K562 (cell line): ENCODE results near the gene MAGI1. TPM values are rescaled to one million over a fixed set of nuclear protein-coding genes. Genes with fewer than 3 reads are reported as not detected.

Experiments used
- ATAC-seq: fragments of 200-7000 bp; cut with Tn5 transposase; 3 replicates; pipeline ENCODE4 v1.9.1; 2020; ENCODE audit warnings: moderate library complexity
- BruUV-seq: library from RNA; stranded (reverse); fragments of 400-500 nt; replicated peaks from 2 replicates; lab custom pipeline; 2021; lab: Mats Ljungman, UMichigan
- CTCF ChIA-PET: fragments of 300-600 bp; formaldehyde crosslinking; extraction: SDS; loops from one replicate; lab custom pipeline; 2021; ENCODE audit warnings: low intra/inter-chr PET ratio; lab: Yijun Ruan, JAX
- POLR2A ChIA-PET: fragments of 300-600, 350-650 bp; sonication (Branson Sonifier 250); formaldehyde crosslinking; extraction: SDS; loops from one replicate; lab custom pipeline; 2021; ENCODE audit warnings: antibody characterized with exemption, inconsistent platforms; lab: Yijun Ruan, JAX
- DNase-seq, 4 experiments: peaks; one replicate each; pipeline versions ENCODE4 v3.0.0 to v3.0.0-alpha.2; 2011 to 2018; ENCODE audit warnings: low spot score in 3 of 4, mixed read lengths in 3 of 4; ENCODE audit errors: extremely low read depth in 1 of 4
- FAIRE-seq: peaks from 2 replicates; lab custom pipeline; 2011; peaks lifted over from hg19 to GRCh38; lab: Jason Lieb, UNC
- H2AFZ ChIP-seq: 2 replicates; pipeline ENCODE4 v1.6.0; 2011; ENCODE audit warnings: low read depth, low read length, control low read depth, inconsistent platforms
- H3K27ac ChIP-seq: fragments of 200-600 bp; 3 replicates; pipeline ENCODE4 v1.8.0; 2011; ENCODE audit warnings: low read depth, mild to moderate bottlenecking, control low read depth, inconsistent platforms, low read length, moderate library complexity, mixed read lengths; ENCODE audit errors: extremely low read depth
- H3K27me3 ChIP-seq, 2 experiments: fragments of 300-600 bp in 1 of 2; 2 replicates in 1 of 2; 3 replicates in 1 of 2; pipeline versions ENCODE4 v1.6.0 to v1.8.0; 2011; ENCODE audit warnings: inconsistent platforms in 2 of 2, low read length in 2 of 2, mild to moderate bottlenecking in 1 of 2, mixed read lengths in 1 of 2, moderate library complexity in 1 of 2; ENCODE audit not compliant: control insufficient read depth in 2 of 2, insufficient read depth in 2 of 2
- H3K36me3 ChIP-seq: fragments of 300-600 bp; 3 replicates; pipeline ENCODE4 v1.8.0; 2011; ENCODE audit warnings: mild to moderate bottlenecking, low read length, inconsistent platforms; ENCODE audit not compliant: control insufficient read depth, insufficient read depth
- H3K4me1 ChIP-seq, 2 experiments: fragments of 200-600 bp in 1 of 2; replicated peaks in 1 of 2; 2 replicates in 1 of 2; 3 replicates in 1 of 2; pipeline versions ENCODE4 v1.5.1 to v1.8.0; 2011; ENCODE audit warnings: inconsistent platforms in 2 of 2, low read length in 2 of 2, mild to moderate bottlenecking in 1 of 2, mixed read lengths in 1 of 2, moderate library complexity in 1 of 2; ENCODE audit not compliant: control insufficient read depth in 2 of 2, insufficient read depth in 2 of 2
- H3K4me2 ChIP-seq: 2 replicates; pipeline ENCODE4 v1.6.1; 2011; ENCODE audit warnings: low read length, control low read depth, inconsistent platforms, mixed read lengths; ENCODE audit not compliant: insufficient read depth
- H3K4me3 ChIP-seq: fragments of 200-600 bp; sonication (generic), shearing (Covaris generic); 2 replicates; pipeline ENCODE4 v1.5.1; 2016; ENCODE audit warnings: control low read depth, inconsistent platforms
- H3K79me2 ChIP-seq: fragments of 200-600 bp; 3 replicates; pipeline ENCODE4 v1.8.0; 2011; ENCODE audit warnings: low read length, inconsistent platforms; ENCODE audit not compliant: control insufficient read depth, insufficient read depth
- H3K9ac ChIP-seq, 2 experiments: 2 replicates each; pipeline versions ENCODE4 v1.6.0 to v1.6.1; 2011; ENCODE audit warnings: low read depth in 2 of 2, low read length in 2 of 2, control low read depth in 1 of 2, inconsistent platforms in 1 of 2, mild to moderate bottlenecking in 1 of 2, mixed read lengths in 1 of 2; ENCODE audit not compliant: insufficient read depth in 1 of 2
- H3K9me1 ChIP-seq: one replicate; pipeline ENCODE4 v1.6.0; 2011; ENCODE audit warnings: inconsistent platforms, mild to moderate bottlenecking, low read length, moderate library complexity; ENCODE audit not compliant: control insufficient read depth, insufficient read depth
- H3K9me3 ChIP-seq: replicated peaks from 2 replicates; pipeline ENCODE4 v1.5.1; 2011; ENCODE audit warnings: low read depth, low read length, inconsistent platforms; ENCODE audit not compliant: control insufficient read depth, insufficient read depth
- H4K20me1 ChIP-seq: replicated peaks from 2 replicates; pipeline ENCODE4 v1.6.1; 2011; ENCODE audit warnings: low read length, inconsistent platforms, mixed read lengths; ENCODE audit not compliant: control insufficient read depth, insufficient read depth
- CAMTA2 ChIP-seq: fragments of 250-450 bp; sonication (Bioruptor Pico); conservative IDR thresholded peaks from 2 replicates; pipeline ENCODE4 v1.5.1; 2022
- DIDO1 ChIP-seq: fragments of 450-650 bp; IDR thresholded peaks from 2 replicates; pipeline ENCODE4 v1.6.1; 2016; ENCODE audit warnings: low read depth, missing biosample characterization, missing genetic modification characterization
- EZH2 ChIP-seq: IDR thresholded peaks from 2 replicates; pipeline ENCODE4 v1.6.1; 2012; ENCODE audit warnings: low read depth, mild to moderate bottlenecking, inconsistent platforms, low read length, borderline replicate concordance
- KDM1A ChIP-seq, 2 experiments: fragments of 450-650 bp; IDR thresholded peaks; 2 replicates each; pipeline ENCODE4 v1.6.1; 2016; ENCODE audit warnings: mild to moderate bottlenecking in 2 of 2
- MYNN ChIP-seq, 2 experiments: sonication (generic); formaldehyde crosslinking in 1 of 2; IDR thresholded peaks; 2 replicates each; pipeline versions ENCODE4 v1.5.0 to v1.6.1; 2016 to 2020; ENCODE audit warnings: antibody characterized with exemption in 1 of 2, missing genetic modification reagents in 1 of 2
- SFPQ ChIP-seq: fragments of 200-400 bp; formaldehyde crosslinking; IDR thresholded peaks from 2 replicates; pipeline ENCODE4 v1.6.1; 2017; ENCODE audit warnings: mild to moderate bottlenecking, low read depth, low read length, moderate library complexity
- WGBS: fragments of 100-300 bp; shearing (Covaris generic); methylation state at CpG from one replicate; pipeline ENCODE4 v1.1.6; 2016; ENCODE audit warnings: low coverage, mixed read lengths; ENCODE audit not compliant: insufficient coverage; ENCODE audit errors: missing lambda C conversion rate; 5-methylcytosine and 5-hydroxymethylcytosine counted together
- in situ Hi-C: fragments of 300-500 bp; cut with MboI; formaldehyde crosslinking; loops from 4 replicates; pipeline ENCODE4 v1.15.0; 2018; ENCODE audit warnings: inconsistent platforms, mixed read lengths
- intact Hi-C: fragments of 100-400 bp; cut with micrococcal nuclease; formaldehyde crosslinking; loops from 2 replicates; pipeline ENCODE4 v1.14.2; 2022
- polyA plus RNA-seq, 8 experiments: library from polyadenylated mRNA; depleted of rRNA in 4 of 8; stranded (reverse) in 5 of 8; unstranded in 3 of 8; fragments of >200 nt; fragmentation: Nextera tagmentation in 2 of 8; fragmentation: Illumina TruSeq in 1 of 8; extraction: Ambion mirVana in 2 of 8; extraction: Trizol in 1 of 8; gene quantifications; 2 replicates each; pipeline versions ENCODE4 v1.2.1 to v1.2.3, GENCODE V29; 2011 to 2014; ENCODE audit warnings: inconsistent platforms in 1 of 8, missing spikeins in 1 of 8
- small RNA-seq: library from RNA; depleted of rRNA; stranded (forward); fragments of <200 nt; gene quantifications from one replicate; pipeline ENCODE3, GENCODE V24; 2014
- total RNA-seq, 7 experiments: library from RNA; depleted of rRNA in 6 of 7; stranded (reverse); fragments of >200 nt in 6 of 7; fragmentation: Illumina TruSeq in 2 of 7; extraction: Trizol in 2 of 7; gene quantifications; 2 replicates each; pipeline versions ENCODE4 v1.2.1 to v1.2.3, GENCODE V29; 2011 to 2021; ENCODE audit warnings: low replicate concordance in 1 of 7

Gene MAGI1
- total and polyA plus RNA-seq, 9 of the 15 experiments (the other 6 are each of a cell fraction or from before 2014, with no cell fraction given) = 7.8 to 59.4 (median 43.2) TPM

- Histone ChIP-seq H3K9me1 (no peaks in the 10 kb centered on the region), H4K20me1 (no peaks in the 10 kb centered on the region), H2AFZ (no peak overlapping the region), H3K4me1 (no peaks in the 10 kb centered on the region), H3K79me2 (no peaks in the 10 kb centered on the region), H3K9ac (no peak overlapping the region), H3K36me3 (no peaks in the 10 kb centered on the region), H3K27ac (no peak overlapping the region), H3K4me2 (no peak overlapping the region), H3K4me3 (no peak overlapping the region), H3K27me3 (peaks cover 0 to 5% of the 10 kb centered on the region in 2 experiments; a peak in 2 of 5 replicates), H3K9me3 (no peaks in the 10 kb centered on the region)
- DNase-seq (no peak), FAIRE-seq (no peak), ATAC-seq (no peak)
- WGBS = 3% methylated on average over 4 of the region's 4 CpGs
- POLR2A ChIA-PET = interaction anchor here (0.9 kb wide), 1 partner anchor 14 kb away, joined by 3 read pairs; no protein-coding TSS in a partner anchor
- in situ Hi-C loops = no loop called here
- intact Hi-C loops = no loop called here
- CTCF ChIA-PET = no interaction called here
- TF ChIP-seq KDM1A (IDR thresholded peaks at IDR 0.05) (no peak), MYNN (IDR thresholded peaks at IDR 0.05) (no peak), MYNN (CRISPR knock-in tag; IDR thresholded peaks at IDR 0.05) (no peak), SFPQ (no peak), EZH2 (no peak), DIDO1 (tag) (no peak), CAMTA2 (CRISPR knock-in tag) (no peak)
- BruUV-seq = no TSS peak
Measured at GRCh38 chr3:65305836-65306235, 732.9 kb downstream of the MAGI1 start.

Small RNAs within 50 kb of the gene (small RNA-seq; reads per million reads assigned to genes)
- gene RF00019 = not detected

Other genes starting within 250 kb of the MAGI1 start
- 8.8 and 9.7 TPM in 2 replicates for gene SLC25A26, start 182.1 kb upstream of the MAGI1 start, total RNA-seq (2014; rRNA removed)
- 12.6 and 13.1 TPM in 2 replicates for gene SLC25A26, start 182.1 kb upstream of the MAGI1 start, total RNA-seq (2014; rRNA removed; fragmentation: Illumina TruSeq; extraction: Trizol)
- 6.5 and 7.2 TPM in 2 replicates for gene SLC25A26, start 182.1 kb upstream of the MAGI1 start, total RNA-seq (2015; rRNA removed; fragmentation: Illumina TruSeq; extraction: Trizol)
- 10.7 and 13.9 TPM in 2 replicates for gene SLC25A26, start 182.1 kb upstream of the MAGI1 start, total RNA-seq (2021)
- gene SLC25A26, start 182.1 kb upstream of the MAGI1 start, polyA plus RNA-seq (2011; rRNA removed) = 16.1 and 16.5 TPM in 2 replicates
- gene SLC25A26, start 182.1 kb upstream of the MAGI1 start, polyA plus RNA-seq (2014; fragmentation: Illumina TruSeq; extraction: Trizol) = 7.7 and 8.2 TPM in 2 replicates
- gene SLC25A26, start 182.1 kb upstream of the MAGI1 start, polyA plus RNA-seq (2014; fragmentation: Nextera tagmentation; extraction: Ambion mirVana) = 10 to 100 TPM; 26.1 to 29.1 TPM
- gene SLC25A26, start 182.1 kb upstream of the MAGI1 start, polyA plus RNA-seq (2014; rRNA removed) = 10.4 and 10.8 TPM in 2 replicates